Pancreas (tissue), 10 donors: Measurements from ENCODE around the gene TTC39B. TPM values are rescaled to one million over a fixed set of nuclear protein-coding genes. Genes with fewer than 3 reads are reported as not detected.

Source experiments
- ATAC-seq, 4 donors: fragments of 200-7000 bp; cut with Tn5 transposase; one replicate each; pipeline versions ENCODE4 v1.8.0 to v1.9.1; 2020; ENCODE audit warnings: mild to moderate bottlenecking in 4 of 4, moderate library complexity in 4 of 4
- DNase-seq, 6 donors: peaks; one replicate each; pipeline ENCODE4 v3.0.0-alpha.2; 2020
- FAIRE-seq: peaks from 2 replicates; lab custom pipeline; 2012; peaks lifted over from hg19 to GRCh38; lab: Jason Lieb, UNC
- H3K27ac ChIP-seq, 4 donors: fragments of 200-600 bp; sonication (generic); 1 replicate in 3 of 4; 2 replicates in 1 of 4; pipeline versions ENCODE4 v1.5.0 to v1.8.0; 2020
- H3K27me3 ChIP-seq, 4 donors: fragments of 200-600 bp; one replicate each; pipeline ENCODE4 v1.8.0; 2021
- H3K36me3 ChIP-seq, 3 donors: fragments of 200-600 bp; sonication (generic) in 1 of 3; one replicate each; pipeline versions ENCODE4 v1.5.0 to v1.8.0; 2020 to 2021
- H3K4me1 ChIP-seq, 3 donors: fragments of 200-600 bp; one replicate each; pipeline ENCODE4 v1.8.0; 2021
- H3K4me3 ChIP-seq, 4 donors: fragments of 200-600 bp; sonication (generic) in 2 of 4; one replicate each; pipeline versions ENCODE4 v1.5.0 to v1.8.0; 2020 to 2021
- H3K9me3 ChIP-seq, 4 donors: fragments of 200-600 bp; one replicate each; pipeline ENCODE4 v1.8.0; 2021
- CTCF ChIP-seq, 4 donors: fragments of 200-600 bp; sonication (generic) in 3 of 4; IDR thresholded peaks; one replicate each; pipeline versions ENCODE4 v1.5.0 to v1.8.0; 2021; ENCODE audit warnings: antibody characterized with exemption in 4 of 4
- WGBS, 2 donors: extraction: QIAGEN DNeasy Blood & Tissue Kit; methylation state at CpG; one replicate each; pipeline ENCODE4 v1.1.7; 2013; 5-methylcytosine and 5-hydroxymethylcytosine counted together
- intact Hi-C, 3 donors: fragments of 100-400 bp; cut with DNase I; formaldehyde crosslinking; loops; one replicate each; pipeline versions ENCODE4 v1.11.1 to v1.14.2; 2022
- polyA plus RNA-seq, 2 donors: library from polyadenylated mRNA; stranded (reverse); fragments of 200-250 nt; gene quantifications; one replicate each; pipeline ENCODE4 v1.2.3, GENCODE V29; 2013
- total RNA-seq, 6 donors: library from RNA; stranded (reverse); fragmentation: NEBNext Ultra II Directional in 4 of 6; extraction: Animal tissue kit (Norgen Biotek cat#: 25700) in 4 of 6; gene quantifications; one replicate each; pipeline versions ENCODE4 v1.2.1 to v1.2.4, GENCODE V29; 2021 to 2023
- donor health status: healthy with polysubstance abuse.
- donor health status: DM: no; HTN: no; CAD: no; lungs with moderate emphysema.
- donor health status: DM: no; HTN: no; CAD: no.
- donor health status: control.
- donor health status: control.
- donor health status: Bipolar disorder and iron deficiency.
- donor health status: DM: yes; HTN: yes; CAD: no.
- donor health status: DM: no; HTN: no; CAD: no.
- donor health status: DM: no; HTN: no; CAD: no.
- donor health status: DM: yes; HTN: yes; CAD: no.

TTC39B gene
- total and polyA plus RNA-seq, 8 donors: 1.5 to 12.1 (median 5.1) TPM

DNA sequence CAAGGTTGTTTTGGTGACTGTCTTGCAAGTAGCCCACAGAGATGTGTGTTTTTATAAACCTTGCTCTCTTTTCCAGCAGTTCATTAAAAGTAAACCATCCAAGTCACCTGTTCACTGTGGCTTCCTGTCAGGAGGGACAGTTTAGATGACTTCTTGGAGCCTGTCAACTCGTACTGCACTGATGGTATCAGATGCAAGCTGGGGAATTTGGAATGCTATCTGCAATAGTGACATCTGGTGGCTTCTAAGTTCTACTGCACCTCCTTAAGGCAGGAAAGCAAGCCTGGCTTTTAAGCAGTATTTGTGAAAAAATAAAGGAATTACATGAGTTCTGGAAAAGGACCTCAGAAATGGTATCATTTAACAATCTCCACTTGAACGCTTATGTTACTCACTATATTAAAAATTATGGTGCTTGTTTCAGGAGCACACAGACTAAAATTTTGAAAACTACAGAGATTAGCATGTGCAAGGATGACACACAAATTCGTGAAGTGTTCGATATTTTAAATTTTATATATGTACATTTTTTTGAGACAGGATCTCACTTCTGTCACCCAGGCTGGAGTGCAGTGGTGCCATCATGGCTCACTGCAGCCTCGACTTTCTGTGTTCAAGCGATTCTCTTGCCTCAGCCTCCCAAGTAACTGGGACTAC, 164.0 kb downstream of the TTC39B start:
- intact Hi-C loops: no loop called here
- 46 to 68% methylated on average over 6 of the region's 6 CpGs for WGBS, 2 donors
- no peak overlapping the region for H3K4me3 ChIP-seq
- no peak overlapping the region for H3K27ac ChIP-seq
- no peaks in the 10 kb centered on the region for H3K4me1 ChIP-seq
- peak; percentile 67 to 90 (median 85) for ATAC-seq
- peak; percentile 23 for FAIRE-seq
- TF ChIP-seq CTCF (IDR thresholded peaks at IDR 0.05): peak; percentile 62 to 79 (median 70)
- H3K36me3 ChIP-seq: no peaks in the 10 kb centered on the region
- no peaks in the 10 kb centered on the region for H3K27me3 ChIP-seq
- H3K9me3 ChIP-seq: no peaks in the 10 kb centered on the region
- no peak for DNase-seq

DNA sequence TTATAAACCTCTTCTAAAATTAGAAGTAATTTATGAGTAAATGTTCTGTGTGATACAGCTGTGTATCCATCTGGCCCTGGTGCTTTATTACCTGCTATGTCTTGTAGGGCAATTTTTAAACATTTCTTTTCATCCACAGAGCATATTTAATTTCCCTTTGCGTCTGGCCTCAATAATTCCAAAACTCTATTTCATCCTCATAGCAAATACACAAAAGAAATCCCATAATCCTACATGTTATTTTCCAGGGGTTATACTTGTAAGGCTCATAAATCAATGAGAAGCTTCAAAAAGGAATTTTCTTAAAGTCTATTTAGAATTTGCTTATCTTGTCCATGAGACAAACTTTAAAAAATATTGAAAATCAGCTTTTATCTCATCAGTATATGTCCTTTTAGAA, 167.0 kb downstream of the TTC39B start:
- Histone ChIP-seq H3K36me3 (no peaks in the 10 kb centered on the region), H3K4me1 (no peaks in the 10 kb centered on the region), H3K27ac (no peak overlapping the region), H3K4me3 (no peak overlapping the region), H3K9me3 (no peaks in the 10 kb centered on the region), H3K27me3 (no peaks in the 10 kb centered on the region)
- FAIRE-seq (no peak), ATAC-seq (no peak), DNase-seq (no peak)
- intact Hi-C loops: no loop called here
- 70 to 91% methylated on average over 1 of the region's 1 CpG for WGBS, 2 donors
- no peak for TF ChIP-seq CTCF (IDR thresholded peaks at IDR 0.05)

DNA sequence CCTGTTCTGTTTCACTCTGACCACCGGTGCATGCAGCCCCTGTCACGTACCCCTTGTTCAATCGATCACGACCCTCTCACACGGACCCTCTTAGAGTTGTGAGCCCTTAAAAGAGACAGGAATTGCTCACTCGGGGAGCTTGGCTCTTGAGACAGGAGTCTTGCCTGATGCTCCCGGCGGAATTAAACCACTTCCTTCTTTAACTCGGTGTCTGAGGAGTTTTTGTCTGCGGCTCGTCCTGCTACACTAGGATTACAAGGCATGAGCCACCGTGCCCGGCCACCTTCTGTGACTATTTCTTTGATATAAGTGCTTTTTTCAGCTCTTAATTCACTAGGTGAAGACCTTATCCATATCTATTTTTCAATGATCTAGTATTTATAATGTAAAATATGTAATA, 167.5 kb downstream of the TTC39B start:
- Histone ChIP-seq H3K27ac (no peak overlapping the region), H3K4me1 (no peaks in the 10 kb centered on the region), H3K9me3 (no peaks in the 10 kb centered on the region), H3K4me3 (no peak overlapping the region), H3K27me3 (no peaks in the 10 kb centered on the region), H3K36me3 (no peaks in the 10 kb centered on the region)
- FAIRE-seq (no peak), DNase-seq (no peak), ATAC-seq (no peak)
- intact Hi-C loops: loop anchor here in 1 of 3 donors (10.0 kb wide), 1 partner anchor 305 kb away; no protein-coding TSS in a partner anchor
- WGBS, 2 donors: 69 to 79% methylated on average over 13 of the region's 13 CpGs
- no peak for TF ChIP-seq CTCF (IDR thresholded peaks at IDR 0.05)

DNA sequence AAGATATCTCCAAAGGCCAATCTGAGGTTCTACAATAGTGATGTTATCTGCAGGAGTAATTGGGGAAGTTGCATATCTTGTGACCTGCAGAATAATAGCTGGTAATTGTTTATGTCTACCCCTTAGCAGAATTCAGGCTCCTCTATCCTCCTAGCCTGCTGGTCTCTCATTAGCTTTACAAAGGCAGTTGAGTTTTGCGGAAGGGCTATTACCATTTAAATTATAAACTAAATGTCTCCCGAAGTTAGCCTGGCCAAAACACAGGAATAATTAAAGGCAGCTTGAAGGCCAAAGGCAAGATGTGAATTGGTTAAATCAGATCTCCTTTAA, 168.7 kb downstream of the TTC39B start:
- Histone ChIP-seq H3K36me3 (no peaks in the 10 kb centered on the region), H3K9me3 (no peaks in the 10 kb centered on the region), H3K27ac (no peak overlapping the region), H3K4me1 (no peaks in the 10 kb centered on the region), H3K4me3 (no peak overlapping the region), H3K27me3 (no peaks in the 10 kb centered on the region)
- intact Hi-C loops: loop anchor here in 1 of 3 donors (10.0 kb wide), 1 partner anchor 304 kb away; no protein-coding TSS in a partner anchor
- FAIRE-seq (no peak), DNase-seq (no peak), ATAC-seq (no peak)
- WGBS, 2 donors: 70% methylated on average over 2 of the region's 2 CpGs
- no peak for TF ChIP-seq CTCF (IDR thresholded peaks at IDR 0.05)

DNA sequence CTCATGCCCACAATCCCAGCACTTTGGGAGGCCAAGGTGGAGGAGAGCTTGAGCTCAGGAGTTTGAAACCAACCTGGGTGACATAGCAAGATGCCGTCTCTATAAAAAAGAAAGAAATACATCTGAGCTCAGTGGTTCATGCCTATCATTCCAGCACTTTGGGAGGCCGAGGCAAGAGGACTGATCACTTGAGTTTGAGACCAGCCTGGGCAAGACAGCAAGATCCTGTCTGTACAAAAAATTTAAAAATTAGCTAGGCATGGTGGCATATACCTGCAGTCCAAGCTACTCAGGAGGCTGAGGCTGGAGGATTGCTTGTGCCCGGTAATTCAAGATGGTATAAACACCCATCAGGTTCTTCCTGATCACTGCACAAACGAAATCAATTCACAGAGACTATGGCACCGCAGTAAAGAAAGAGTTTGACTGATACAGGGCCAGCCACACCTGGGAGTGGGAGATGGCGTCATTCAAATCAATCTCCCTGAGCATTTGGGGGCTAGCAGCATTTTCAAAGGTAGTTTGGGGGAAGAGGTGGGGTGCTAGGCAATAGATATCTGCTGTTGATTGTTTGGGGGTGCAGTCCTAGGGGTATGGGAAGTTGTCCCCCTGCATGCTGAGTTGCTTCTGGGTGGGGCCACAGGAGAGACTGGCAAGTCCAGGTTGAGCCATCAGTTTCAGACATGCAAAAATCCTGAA, 169.2 kb downstream of the TTC39B start:
- Histone ChIP-seq H3K27ac (no peak overlapping the region), H3K27me3 (no peaks in the 10 kb centered on the region), H3K9me3 (no peaks in the 10 kb centered on the region), H3K4me1 (no peaks in the 10 kb centered on the region), H3K4me3 (no peak overlapping the region), H3K36me3 (no peaks in the 10 kb centered on the region)
- no peak for TF ChIP-seq CTCF (IDR thresholded peaks at IDR 0.05)
- 68 to 71% methylated on average over 6 of the region's 6 CpGs for WGBS, 2 donors
- intact Hi-C loops: loop anchor here in 1 of 3 donors (10.0 kb wide), 1 partner anchor 303 kb away; no protein-coding TSS in a partner anchor
- no peak for DNase-seq
- ATAC-seq: no peak
- FAIRE-seq: no peak
